ENCODE results near the gene KRCC1.

DNA sequence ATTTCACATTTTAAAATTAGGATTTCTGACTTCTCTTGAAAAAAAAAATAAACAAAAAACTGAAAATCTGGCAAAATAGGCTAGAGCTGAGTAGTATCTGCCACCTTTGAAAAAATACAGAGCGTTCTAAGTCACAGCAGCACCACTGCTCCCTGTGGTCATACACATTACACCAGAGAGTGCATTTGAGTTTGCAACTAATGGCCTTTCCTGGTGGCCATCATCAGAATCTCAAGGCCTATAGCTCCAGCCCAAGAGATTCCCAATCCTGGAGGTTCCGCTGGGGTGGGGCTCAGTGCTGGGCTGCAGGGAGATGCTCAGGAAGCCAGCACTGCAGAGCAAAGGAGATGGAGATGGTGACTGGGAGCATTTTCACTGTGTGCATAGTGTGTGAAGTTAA lies 29.5 kb upstream of the KRCC1 start:
- TF ChIP-seq POLR2A (IDR thresholded peaks at IDR 0.05) (no peak), POLR2AphosphoS5 (IDR thresholded peaks at IDR 0.05) (no peak)
- TF ChIP-seq, protein P1, sequence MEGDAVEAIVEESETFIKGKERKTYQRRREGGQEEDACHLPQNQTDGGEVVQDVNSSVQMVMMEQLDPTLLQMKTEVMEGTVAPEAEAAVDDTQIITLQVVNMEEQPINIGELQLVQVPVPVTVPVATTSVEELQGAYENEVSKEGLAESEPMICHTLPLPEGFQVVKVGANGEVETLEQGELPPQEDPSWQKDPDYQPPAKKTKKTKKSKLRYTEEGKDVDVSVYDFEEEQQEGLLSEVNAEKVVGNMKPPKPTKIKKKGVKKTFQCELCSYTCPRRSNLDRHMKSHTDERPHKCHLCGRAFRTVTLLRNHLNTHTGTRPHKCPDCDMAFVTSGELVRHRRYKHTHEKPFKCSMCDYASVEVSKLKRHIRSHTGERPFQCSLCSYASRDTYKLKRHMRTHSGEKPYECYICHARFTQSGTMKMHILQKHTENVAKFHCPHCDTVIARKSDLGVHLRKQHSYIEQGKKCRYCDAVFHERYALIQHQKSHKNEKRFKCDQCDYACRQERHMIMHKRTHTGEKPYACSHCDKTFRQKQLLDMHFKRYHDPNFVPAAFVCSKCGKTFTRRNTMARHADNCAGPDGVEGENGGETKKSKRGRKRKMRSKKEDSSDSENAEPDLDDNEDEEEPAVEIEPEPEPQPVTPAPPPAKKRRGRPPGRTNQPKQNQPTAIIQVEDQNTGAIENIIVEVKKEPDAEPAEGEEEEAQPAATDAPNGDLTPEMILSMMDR (IDR thresholded peaks at IDR 0.05 in 8 of 11, conservative IDR thresholded peaks at IDR 0.05 in 3 of 11), result no peak
